Activated effector memory CD4-positive, alpha-beta T cell treated with anti-CD3 and anti-CD28 coated beads, Interleukin-2, amount 50 U/mL, for 16 hours (primary cell): ENCODE results near the gene EHBP1L1.

Source experiments
- DNase-seq: peaks from one replicate; pipeline ENCODE4 v3.0.0-alpha.2; 2020

EHBP1L1 gene

GRCh38 chr11:65599216-65599954 lies 23.5 kb downstream of the EHBP1L1 start:
- no peak for DNase-seq

- DNase-seq = no peak
Observed at GRCh38 chr11:65599955-65600246, 24.0 kb downstream of the EHBP1L1 start.

GRCh38 chr11:65604258-65604657 lies 28.4 kb downstream of the EHBP1L1 start:
- no peak for DNase-seq

GRCh38 chr11:65606876-65607613 lies 31.2 kb downstream of the EHBP1L1 start:
- no peak for DNase-seq

GRCh38 chr11:65607614-65608426 lies 32.0 kb downstream of the EHBP1L1 start:
- no peak for DNase-seq

- DNase-seq = no peak
Observed at GRCh38 chr11:65609229-65609628, 33.4 kb downstream of the EHBP1L1 start.

- DNase-seq = no peak
Observed at GRCh38 chr11:65609665-65610064, 33.8 kb downstream of the EHBP1L1 start.

- DNase-seq = no peak
Observed at GRCh38 chr11:65610404-65610803, 34.6 kb downstream of the EHBP1L1 start.

- no peak for DNase-seq
Observed at GRCh38 chr11:65611028-65611757, 35.3 kb downstream of the EHBP1L1 start.

- DNase-seq = no peak
Observed at GRCh38 chr11:65611758-65612603, 36.1 kb downstream of the EHBP1L1 start.

GRCh38 chr11:65612691-65613090 lies 36.8 kb downstream of the EHBP1L1 start:
- DNase-seq = no peak

- peak; percentile 75 for DNase-seq
Observed at GRCh38 chr11:65613091-65613928, 37.5 kb downstream of the EHBP1L1 start.

GRCh38 chr11:65615229-65615949 lies 39.5 kb downstream of the EHBP1L1 start, which contains the start of gene PCNX3:
PCNX3 (plus strand) TSS chr11:65615776; CDS start chr11:65616312, 536 bp downstream.
- peak; percentile 100 for DNase-seq

GRCh38 chr11:65615950-65616574 lies 40.2 kb downstream of the EHBP1L1 start:
- DNase-seq = no peak

- DNase-seq = no peak
Observed at GRCh38 chr11:65616575-65617001, 40.7 kb downstream of the EHBP1L1 start.

GRCh38 chr11:65617136-65617850 lies 41.4 kb downstream of the EHBP1L1 start:
- no peak for DNase-seq

GRCh38 chr11:65617990-65618751 lies 42.3 kb downstream of the EHBP1L1 start:
- no peak for DNase-seq

GRCh38 chr11:65618763-65619162 lies 42.9 kb downstream of the EHBP1L1 start:
- DNase-seq = no peak
